K562 (cell line): ENCODE measurements around the gene ZNF581. TPM values are rescaled to one million over a fixed set of nuclear protein-coding genes. Genes with fewer than 3 reads are reported as not detected.
A peak's percentile ranks its signal among the peaks of the same experiment; 100 is the strongest.

Experiments
- ARNT ChIP-seq, 2 experiments: fragments of 450-650 bp; IDR thresholded peaks; 2 replicates each; pipeline ENCODE4 v1.6.1; 2016; ENCODE audit warnings: mild to moderate bottlenecking in 1 of 2
- EP400 ChIP-seq: fragments of 450-650 bp; IDR thresholded peaks from 2 replicates; pipeline ENCODE4 v1.6.1; 2017; ENCODE audit warnings: antibody characterized with exemption, mild to moderate bottlenecking, moderate library complexity
- ESRRA ChIP-seq: fragments of 450-650 bp; IDR thresholded peaks from 2 replicates; pipeline ENCODE4 v1.6.1; 2014; ENCODE audit warnings: low read depth, mild to moderate bottlenecking, moderate library complexity, borderline replicate concordance
- FOXJ3 ChIP-seq: sonication (generic); formaldehyde crosslinking; IDR thresholded peaks from 2 replicates; pipeline ENCODE4 v1.4.0; 2020; ENCODE audit warnings: mild to moderate bottlenecking, missing genetic modification reagents
- HDAC1 ChIP-seq, 2 experiments: fragments of 450-650 bp; IDR thresholded peaks; 2 replicates each; pipeline ENCODE4 v1.6.1; 2016 to 2017; ENCODE audit warnings: inconsistent platforms in 1 of 2, mild to moderate bottlenecking in 1 of 2, moderate library complexity in 1 of 2
- MCM3 ChIP-seq: fragments of 450-650 bp; IDR thresholded peaks from 2 replicates; pipeline ENCODE4 v1.6.1; 2016
- MCM7 ChIP-seq, 2 experiments: fragments of 450-650 bp; IDR thresholded peaks; 2 replicates each; pipeline ENCODE4 v1.6.1; 2016 to 2018
- RBM25 ChIP-seq: fragments of 200-400 bp; formaldehyde crosslinking; IDR thresholded peaks from 2 replicates; pipeline ENCODE4 v1.6.1; 2018; ENCODE audit warnings: low read length, low read depth, moderate library complexity; ENCODE audit not compliant: severe bottlenecking
- SIN3B ChIP-seq: fragments of 450-650 bp; IDR thresholded peaks from 2 replicates; pipeline ENCODE4 v1.6.1; 2017; ENCODE audit warnings: low read depth, mild to moderate bottlenecking, moderate library complexity
- TCFL5 ChIP-seq: fragments of 250-450 bp; sonication (Bioruptor Pico); conservative IDR thresholded peaks from 2 replicates; pipeline ENCODE4 v1.6.1; 2021; ENCODE audit warnings: mild to moderate bottlenecking, moderate library complexity, matching md5 sums
- U2AF1 ChIP-seq: fragments of 200-400 bp; formaldehyde crosslinking; optimal IDR thresholded peaks from 2 replicates; pipeline ENCODE3; 2017; ENCODE audit warnings: mild to moderate bottlenecking, low read depth, low read length, moderate library complexity
- ZNF140 ChIP-seq: fragments of 250-450 bp; sonication (Bioruptor Pico); IDR thresholded peaks from 2 replicates; pipeline ENCODE4 v1.8.0; 2021; ENCODE audit warnings: moderate library complexity, mild to moderate bottlenecking, inconsistent platforms
- ZNF143 ChIP-seq: sonication (generic); formaldehyde crosslinking; IDR thresholded peaks from 2 replicates; pipeline ENCODE4 v1.9.0; 2022; ENCODE audit warnings: mild to moderate bottlenecking, missing genetic modification reagents
- polyA plus RNA-seq, 8 experiments: library from polyadenylated mRNA; depleted of rRNA in 4 of 8; stranded (reverse) in 5 of 8; unstranded in 3 of 8; fragments of >200 nt; fragmentation: Nextera tagmentation in 2 of 8; fragmentation: Illumina TruSeq in 1 of 8; extraction: Ambion mirVana in 2 of 8; extraction: Trizol in 1 of 8; gene quantifications; 2 replicates each; pipeline versions ENCODE4 v1.2.1 to v1.2.3, GENCODE V29; 2011 to 2014; ENCODE audit warnings: inconsistent platforms in 1 of 8, missing spikeins in 1 of 8
- total RNA-seq, 7 experiments: library from RNA; depleted of rRNA in 6 of 7; stranded (reverse); fragments of >200 nt in 6 of 7; fragmentation: Illumina TruSeq in 2 of 7; extraction: Trizol in 2 of 7; gene quantifications; 2 replicates each; pipeline versions ENCODE4 v1.2.1 to v1.2.3, GENCODE V29; 2011 to 2021; ENCODE audit warnings: low replicate concordance in 1 of 7
- TF ChIP-seq, protein P1 (sequence below): fragments of 150-350 bp; conservative IDR thresholded peaks from 2 replicates; pipeline ENCODE4 v1.6.1; 2014; ENCODE audit warnings: low read length
- TF ChIP-seq, protein P2 (sequence below): sonication (generic); formaldehyde crosslinking; IDR thresholded peaks from 2 replicates; pipeline ENCODE4 v1.8.0; 2022; ENCODE audit warnings: missing genetic modification reagents, mild to moderate bottlenecking, borderline replicate concordance
- TF ChIP-seq, protein P3 (sequence below): fragments of 250-450 bp; sonication (Bioruptor Pico); IDR thresholded peaks from 2 replicates; pipeline ENCODE4 v1.8.0; 2021; ENCODE audit warnings: moderate library complexity, mild to moderate bottlenecking, inconsistent platforms
- TF ChIP-seq, protein P4 (sequence below), 2 experiments: fragments of 450-650 bp in 1 of 2; sonication (generic) in 1 of 2; formaldehyde crosslinking in 1 of 2; IDR thresholded peaks in 1 of 2; conservative IDR thresholded peaks in 1 of 2; 2 replicates each; pipeline versions ENCODE4 v1.6.1 to v1.8.1; 2016 to 2023; ENCODE audit warnings: mild to moderate bottlenecking in 2 of 2, moderate library complexity in 2 of 2, inconsistent platforms in 1 of 2, missing genetic modification reagents in 1 of 2
- TF ChIP-seq, protein P5 (sequence below): sonication (generic); formaldehyde crosslinking; IDR thresholded peaks from 2 replicates; pipeline ENCODE4 v1.8.1; 2023; ENCODE audit warnings: missing genetic modification reagents, mild to moderate bottlenecking, borderline replicate concordance

ZNF581 gene
- total and polyA plus RNA-seq, 9 of the 15 experiments (the other 6 are each of a cell fraction or from before 2014, with no cell fraction given): 2.4 to 39.4 (median 15.4) TPM

DNA sequence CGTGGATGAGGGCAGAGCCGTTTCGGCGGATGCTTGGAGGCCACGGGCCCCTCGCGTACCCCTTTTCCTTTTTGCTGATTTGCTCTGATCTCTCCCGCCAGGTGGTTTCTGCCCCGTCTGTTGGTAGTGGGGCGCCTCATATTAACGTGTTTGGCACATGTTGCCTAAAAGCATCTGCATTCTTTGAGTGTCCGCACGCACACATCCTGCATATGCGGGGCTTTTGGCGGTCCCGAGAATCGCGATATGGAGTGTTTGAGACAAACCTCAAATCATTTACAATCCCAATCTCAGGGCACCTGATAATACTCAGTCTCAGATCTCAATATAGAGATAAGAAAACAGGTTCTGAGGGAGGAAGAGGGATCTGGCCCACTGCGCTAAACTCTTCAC, 12.2 kb downstream of the ZNF581 start (continued):
- TF ChIP-seq ESRRA: 0 out of 2 replicates have a peak, but pooled peaks have one; percentile 7
- TF ChIP-seq, protein P1, sequence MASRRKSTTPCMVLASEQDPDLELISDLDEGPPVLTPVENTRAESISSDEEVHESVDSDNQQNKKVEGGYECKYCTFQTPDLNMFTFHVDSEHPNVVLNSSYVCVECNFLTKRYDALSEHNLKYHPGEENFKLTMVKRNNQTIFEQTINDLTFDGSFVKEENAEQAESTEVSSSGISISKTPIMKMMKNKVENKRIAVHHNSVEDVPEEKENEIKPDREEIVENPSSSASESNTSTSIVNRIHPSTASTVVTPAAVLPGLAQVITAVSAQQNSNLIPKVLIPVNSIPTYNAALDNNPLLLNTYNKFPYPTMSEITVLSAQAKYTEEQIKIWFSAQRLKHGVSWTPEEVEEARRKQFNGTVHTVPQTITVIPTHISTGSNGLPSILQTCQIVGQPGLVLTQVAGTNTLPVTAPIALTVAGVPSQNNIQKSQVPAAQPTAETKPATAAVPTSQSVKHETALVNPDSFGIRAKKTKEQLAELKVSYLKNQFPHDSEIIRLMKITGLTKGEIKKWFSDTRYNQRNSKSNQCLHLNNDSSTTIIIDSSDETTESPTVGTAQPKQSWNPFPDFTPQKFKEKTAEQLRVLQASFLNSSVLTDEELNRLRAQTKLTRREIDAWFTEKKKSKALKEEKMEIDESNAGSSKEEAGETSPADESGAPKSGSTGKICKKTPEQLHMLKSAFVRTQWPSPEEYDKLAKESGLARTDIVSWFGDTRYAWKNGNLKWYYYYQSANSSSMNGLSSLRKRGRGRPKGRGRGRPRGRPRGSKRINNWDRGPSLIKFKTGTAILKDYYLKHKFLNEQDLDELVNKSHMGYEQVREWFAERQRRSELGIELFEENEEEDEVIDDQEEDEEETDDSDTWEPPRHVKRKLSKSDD: no peak
- TF ChIP-seq, protein P2, sequence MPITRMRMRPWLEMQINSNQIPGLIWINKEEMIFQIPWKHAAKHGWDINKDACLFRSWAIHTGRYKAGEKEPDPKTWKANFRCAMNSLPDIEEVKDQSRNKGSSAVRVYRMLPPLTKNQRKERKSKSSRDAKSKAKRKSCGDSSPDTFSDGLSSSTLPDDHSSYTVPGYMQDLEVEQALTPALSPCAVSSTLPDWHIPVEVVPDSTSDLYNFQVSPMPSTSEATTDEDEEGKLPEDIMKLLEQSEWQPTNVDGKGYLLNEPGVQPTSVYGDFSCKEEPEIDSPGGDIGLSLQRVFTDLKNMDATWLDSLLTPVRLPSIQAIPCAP (CRISPR knock-in tag): no peak
- TF ChIP-seq, protein P3, sequence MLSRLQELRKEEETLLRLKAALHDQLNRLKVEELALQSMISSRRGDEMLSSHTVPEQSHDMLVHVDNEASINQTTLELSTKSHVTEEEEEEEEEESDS (CRISPR knock-in tag): no peak
- TF ChIP-seq FOXJ3: no peak
- TF ChIP-seq, protein P4, sequence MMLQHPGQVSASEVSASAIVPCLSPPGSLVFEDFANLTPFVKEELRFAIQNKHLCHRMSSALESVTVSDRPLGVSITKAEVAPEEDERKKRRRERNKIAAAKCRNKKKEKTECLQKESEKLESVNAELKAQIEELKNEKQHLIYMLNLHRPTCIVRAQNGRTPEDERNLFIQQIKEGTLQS (IDR thresholded peaks at IDR 0.05): no peak
- TF ChIP-seq, protein P4 (CRISPR knock-in tag; conservative IDR thresholded peaks at IDR 0.05): 0 out of 2 replicates have a peak, but pooled peaks have one; percentile 32
- TF ChIP-seq ZNF143: no peak
- TF ChIP-seq ZNF140 (CRISPR knock-in tag): no peak
- TF ChIP-seq, protein P5, sequence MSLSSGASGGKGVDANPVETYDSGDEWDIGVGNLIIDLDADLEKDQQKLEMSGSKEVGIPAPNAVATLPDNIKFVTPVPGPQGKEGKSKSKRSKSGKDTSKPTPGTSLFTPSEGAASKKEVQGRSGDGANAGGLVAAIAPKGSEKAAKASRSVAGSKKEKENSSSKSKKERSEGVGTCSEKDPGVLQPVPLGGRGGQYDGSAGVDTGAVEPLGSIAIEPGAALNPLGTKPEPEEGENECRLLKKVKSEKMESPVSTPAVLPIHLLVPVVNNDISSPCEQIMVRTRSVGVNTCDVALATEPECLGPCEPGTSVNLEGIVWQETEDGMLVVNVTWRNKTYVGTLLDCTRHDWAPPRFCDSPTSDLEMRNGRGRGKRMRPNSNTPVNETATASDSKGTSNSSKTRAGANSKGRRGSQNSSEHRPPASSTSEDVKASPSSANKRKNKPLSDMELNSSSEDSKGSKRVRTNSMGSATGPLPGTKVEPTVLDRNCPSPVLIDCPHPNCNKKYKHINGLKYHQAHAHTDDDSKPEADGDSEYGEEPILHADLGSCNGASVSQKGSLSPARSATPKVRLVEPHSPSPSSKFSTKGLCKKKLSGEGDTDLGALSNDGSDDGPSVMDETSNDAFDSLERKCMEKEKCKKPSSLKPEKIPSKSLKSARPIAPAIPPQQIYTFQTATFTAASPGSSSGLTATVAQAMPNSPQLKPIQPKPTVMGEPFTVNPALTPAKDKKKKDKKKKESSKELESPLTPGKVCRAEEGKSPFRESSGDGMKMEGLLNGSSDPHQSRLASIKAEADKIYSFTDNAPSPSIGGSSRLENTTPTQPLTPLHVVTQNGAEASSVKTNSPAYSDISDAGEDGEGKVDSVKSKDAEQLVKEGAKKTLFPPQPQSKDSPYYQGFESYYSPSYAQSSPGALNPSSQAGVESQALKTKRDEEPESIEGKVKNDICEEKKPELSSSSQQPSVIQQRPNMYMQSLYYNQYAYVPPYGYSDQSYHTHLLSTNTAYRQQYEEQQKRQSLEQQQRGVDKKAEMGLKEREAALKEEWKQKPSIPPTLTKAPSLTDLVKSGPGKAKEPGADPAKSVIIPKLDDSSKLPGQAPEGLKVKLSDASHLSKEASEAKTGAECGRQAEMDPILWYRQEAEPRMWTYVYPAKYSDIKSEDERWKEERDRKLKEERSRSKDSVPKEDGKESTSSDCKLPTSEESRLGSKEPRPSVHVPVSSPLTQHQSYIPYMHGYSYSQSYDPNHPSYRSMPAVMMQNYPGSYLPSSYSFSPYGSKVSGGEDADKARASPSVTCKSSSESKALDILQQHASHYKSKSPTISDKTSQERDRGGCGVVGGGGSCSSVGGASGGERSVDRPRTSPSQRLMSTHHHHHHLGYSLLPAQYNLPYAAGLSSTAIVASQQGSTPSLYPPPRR (CRISPR knock-in tag): no peak
- TF ChIP-seq ARNT (IDR thresholded peaks at IDR 0.05): 0 out of 4 replicates have a peak, but pooled peaks of 1 of the 2 experiments have one; percentile 45
- TF ChIP-seq EP400: peak; percentile 80
- peak; percentile 71; the same call in 1 of the 2 replicates for TF ChIP-seq SIN3B
- peak in 1 of 2 experiments; percentile 80; a peak in 1 of 4 replicates for TF ChIP-seq HDAC1 (IDR thresholded peaks at IDR 0.05)
- TF ChIP-seq U2AF1: no peak
- TF ChIP-seq MCM3: no peak
- no peak for TF ChIP-seq RBM25
- TF ChIP-seq MCM7 (IDR thresholded peaks at IDR 0.05): no peak
- no peak for TF ChIP-seq TCFL5 (CRISPR knock-in tag)
